ENCODE results near the gene ANO9.

- TF ChIP-seq CTCF (IDR thresholded peaks at IDR 0.05), result no peak
- no peak for TF ChIP-seq POLR2A (IDR thresholded peaks at IDR 0.05)
Measured at GRCh38 chr11:441418-442274, at the start of gene ANO9.

Measured in breast epithelium (tissue), 3 donors.